Endothelial cell of umbilical vein (primary cell): ENCODE data around the gene FHOD3. TPM values are rescaled to one million over a fixed set of nuclear protein-coding genes. Genes with fewer than 3 reads are reported as not detected.

Experiments used
- BruUV-seq: library from RNA; stranded (reverse); fragments of 400-500 nt; replicated peaks from 2 replicates; lab custom pipeline; 2021; lab: Mats Ljungman, UMichigan
- CTCF ChIA-PET: fragments of 300-600, 350-600 bp; sonication (Branson Sonifier 250); formaldehyde crosslinking; loops from one replicate; lab custom pipeline; 2021; ENCODE audit warnings: antibody characterized with exemption, inconsistent platforms; lab: Charles Lee
- POLR2A ChIA-PET: fragments of 300-600, 350-600 bp; sonication (Branson Sonifier 250); formaldehyde crosslinking; loops from one replicate; lab custom pipeline; 2021; ENCODE audit warnings: antibody characterized with exemption, inconsistent platforms; lab: Charles Lee
- DNase-seq: peaks from one replicate; pipeline ENCODE4 v3.0.0-alpha.2; 2011; ENCODE audit warnings: low read depth, low spot score
- FAIRE-seq: peaks from 2 replicates; lab custom pipeline; 2011; peaks lifted over from hg19 to GRCh38; lab: Jason Lieb, UNC
- H2AFZ ChIP-seq: 2 replicates; pipeline ENCODE4 v1.6.0; 2012; ENCODE audit warnings: low read depth, low read length, control low read depth, inconsistent platforms
- H3K27ac ChIP-seq: 2 replicates; pipeline ENCODE4 v1.5.1; 2011; ENCODE audit warnings: low read depth, mild to moderate bottlenecking, control low read depth, low read length, moderate library complexity; ENCODE audit not compliant: insufficient read depth
- H3K27me3 ChIP-seq, 2 experiments: 2 replicates each; pipeline versions ENCODE4 v1.6.0 to v1.6.1; 2011; ENCODE audit warnings: low read length in 2 of 2, mixed read lengths in 1 of 2; ENCODE audit not compliant: control insufficient read depth in 2 of 2, insufficient read depth in 2 of 2
- H3K36me3 ChIP-seq, 2 experiments: 2 replicates in 1 of 2; 3 replicates in 1 of 2; pipeline ENCODE4 v1.5.1; 2011; ENCODE audit warnings: low read length in 2 of 2, mild to moderate bottlenecking in 1 of 2, moderate library complexity in 1 of 2; ENCODE audit not compliant: control insufficient read depth in 2 of 2, insufficient read depth in 2 of 2; ENCODE audit errors: extremely low read depth in 1 of 2
- H3K4me1 ChIP-seq: 3 replicates; pipeline ENCODE4 v1.5.1; 2011; ENCODE audit warnings: mild to moderate bottlenecking, low read length; ENCODE audit not compliant: control insufficient read depth, insufficient read depth; ENCODE audit errors: extremely low read depth
- H3K4me2 ChIP-seq: 2 replicates; pipeline ENCODE4 v1.6.1; 2011; ENCODE audit warnings: low read length, control low read depth, mixed read lengths; ENCODE audit not compliant: insufficient read depth
- H3K4me3 ChIP-seq, 3 experiments: fragments of 200-600 bp in 1 of 3; sonication (generic), shearing (Covaris generic) in 1 of 3; replicated peaks in 1 of 3; 2 replicates each; pipeline ENCODE4 v1.5.1; 2011 to 2016; ENCODE audit warnings: control low read depth in 3 of 3, low read length in 3 of 3, mild to moderate bottlenecking in 2 of 3, inconsistent platforms in 1 of 3, low read depth in 1 of 3, moderate library complexity in 1 of 3; ENCODE audit not compliant: insufficient read depth in 1 of 3
- H3K79me2 ChIP-seq: 2 replicates; pipeline ENCODE4 v1.6.0; 2012; ENCODE audit warnings: low read length, inconsistent platforms; ENCODE audit not compliant: control insufficient read depth, insufficient read depth
- H3K9ac ChIP-seq: replicated peaks from 2 replicates; pipeline ENCODE3; 2011; ENCODE audit warnings: low read length, control low read depth; ENCODE audit not compliant: insufficient read depth; ENCODE audit errors: extremely low read depth
- H3K9me1 ChIP-seq: replicated peaks from 3 replicates; pipeline ENCODE4 v1.6.0; 2011; ENCODE audit warnings: mild to moderate bottlenecking, low read length; ENCODE audit not compliant: control insufficient read depth, insufficient read depth; ENCODE audit errors: extremely low read depth
- H3K9me3 ChIP-seq: replicated peaks from 2 replicates; pipeline ENCODE4 v1.5.1; 2012; ENCODE audit warnings: low read length, inconsistent platforms; ENCODE audit not compliant: control insufficient read depth, insufficient read depth
- H4K20me1 ChIP-seq: replicated peaks from 2 replicates; pipeline ENCODE3; 2011; ENCODE audit warnings: mild to moderate bottlenecking, low read length; ENCODE audit not compliant: control insufficient read depth, insufficient read depth; ENCODE audit errors: extremely low read depth
- CTCF ChIP-seq, 2 donors: IDR thresholded peaks; 1 replicate in 1 of 2; 2 replicates in 1 of 2; pipeline ENCODE4 v1.5.1; 2011; ENCODE audit warnings: low read length in 2 of 2, mild to moderate bottlenecking in 2 of 2, moderate library complexity in 2 of 2, control low read depth in 1 of 2, inconsistent platforms in 1 of 2, low read depth in 1 of 2; ENCODE audit not compliant: insufficient read depth in 1 of 2; ENCODE audit errors: extremely low read depth in 1 of 2
- EZH2 ChIP-seq: IDR thresholded peaks from 2 replicates; pipeline ENCODE4 v1.6.1; 2012; ENCODE audit warnings: borderline replicate concordance, low read depth, mild to moderate bottlenecking, moderate library complexity, low read length, inconsistent platforms; ENCODE audit not compliant: severe bottlenecking
- FOS ChIP-seq: IDR thresholded peaks from 2 replicates; pipeline ENCODE4 v1.6.1; 2011; ENCODE audit warnings: mild to moderate bottlenecking, low read length, moderate library complexity, borderline replicate concordance; ENCODE audit not compliant: insufficient read depth
- GATA2 ChIP-seq: IDR thresholded peaks from 2 replicates; pipeline ENCODE4 v1.7.0; 2011; ENCODE audit warnings: low read depth, mild to moderate bottlenecking, moderate library complexity, mixed read lengths, low read length; ENCODE audit not compliant: insufficient read length, insufficient read depth
- JUN ChIP-seq: IDR thresholded peaks from 2 replicates; pipeline ENCODE4 v1.6.1; 2011; ENCODE audit warnings: borderline replicate concordance, low read depth; ENCODE audit not compliant: insufficient read length, insufficient read depth
- POLR2A ChIP-seq: IDR thresholded peaks from 2 replicates; pipeline ENCODE4 v1.6.1; 2012; ENCODE audit warnings: low read depth, mild to moderate bottlenecking, control low read depth, low read length
- POLR2AphosphoS5 ChIP-seq: IDR thresholded peaks from 2 replicates; pipeline ENCODE4 v1.6.1; 2012; ENCODE audit warnings: low read depth, mild to moderate bottlenecking, control low read depth, low read length, moderate library complexity; ENCODE audit not compliant: insufficient read depth
- dilution Hi-C: fragments of 300-500 bp; cut with MboI; formaldehyde crosslinking; loops from one replicate; pipeline ENCODE4 v1.15.0; 2019; ENCODE audit warnings: low sequenced_read_pairs; ENCODE audit not compliant: extremely low pct_ligation_motif_present
- intact Hi-C: fragments of 100-400 bp; cut with micrococcal nuclease; formaldehyde crosslinking; loops from one replicate; pipeline ENCODE4 v1.10.0; 2022
- polyA plus RNA-seq, 4 experiments: library from polyadenylated mRNA; depleted of rRNA in 3 of 4; stranded (reverse) in 3 of 4; unstranded in 1 of 4; fragments of >200 nt; gene quantifications; 2 replicates each; pipeline versions ENCODE4 v1.2.1 to v1.2.3, GENCODE V29; 2011 to 2012; ENCODE audit warnings: missing spikeins in 1 of 4
- total RNA-seq: library from RNA; stranded (reverse); gene quantifications from 2 replicates; pipeline ENCODE4 v1.2.3, GENCODE V29; 2021

The FHOD3 gene
- total and polyA plus RNA-seq, 2 donors (not counting 3 experiments of a cell fraction or from before 2014, with no cell fraction given), result 0.06 to 1.5 TPM

- no peaks in the 10 kb centered on the region for H3K4me1 ChIP-seq
- DNase-seq (no peak), FAIRE-seq (no peak)
- no peaks in the 10 kb centered on the region for H3K9me3 ChIP-seq
- H3K4me3 ChIP-seq, result no peak overlapping the region
- POLR2A ChIA-PET, result no interaction called here
- TF ChIP-seq GATA2, result no peak
- no peak for TF ChIP-seq FOS
- TF ChIP-seq EZH2, result no peak
- no peak for TF ChIP-seq POLR2AphosphoS5
- no peak for TF ChIP-seq POLR2A
- no peak for TF ChIP-seq JUN
- TF ChIP-seq CTCF (IDR thresholded peaks at IDR 0.05; ENCODE audit: extremely low read depth in 1 of 2, insufficient read depth in 1 of 2, low read depth in 1 of 2, low read length in 2 of 2), result no peak
- no peaks in the 10 kb centered on the region for H4K20me1 ChIP-seq
- no peak overlapping the region for H3K9ac ChIP-seq
- dilution Hi-C loops (no loop called here), intact Hi-C loops (loop anchor here (1.0 kb wide), 1 partner anchor 23 kb away; no protein-coding TSS in a partner anchor)
- BruUV-seq, result no TSS peak
- H3K27me3 ChIP-seq, result no peaks in the 10 kb centered on the region
- no peak overlapping the region for H3K27ac ChIP-seq
- H2AFZ ChIP-seq, result no peak overlapping the region
- H3K79me2 ChIP-seq, result no peaks in the 10 kb centered on the region
- H3K9me1 ChIP-seq, result no peaks in the 10 kb centered on the region
- H3K4me2 ChIP-seq, result no peak overlapping the region
- CTCF ChIA-PET, result no interaction called here
- no peaks in the 10 kb centered on the region for H3K36me3 ChIP-seq
Observed at GRCh38 chr18:36389027-36389426, 91.5 kb downstream of the FHOD3 start.
